ENCODE results near the gene PROZ. TPM values are rescaled to one million over a fixed set of nuclear protein-coding genes. Genes with fewer than 3 reads are reported as not detected.

PROZ gene
- total and polyA plus RNA-seq, 9 of the 15 experiments (the other 6 are each of a cell fraction or from before 2014, with no cell fraction given): not detected

DNA sequence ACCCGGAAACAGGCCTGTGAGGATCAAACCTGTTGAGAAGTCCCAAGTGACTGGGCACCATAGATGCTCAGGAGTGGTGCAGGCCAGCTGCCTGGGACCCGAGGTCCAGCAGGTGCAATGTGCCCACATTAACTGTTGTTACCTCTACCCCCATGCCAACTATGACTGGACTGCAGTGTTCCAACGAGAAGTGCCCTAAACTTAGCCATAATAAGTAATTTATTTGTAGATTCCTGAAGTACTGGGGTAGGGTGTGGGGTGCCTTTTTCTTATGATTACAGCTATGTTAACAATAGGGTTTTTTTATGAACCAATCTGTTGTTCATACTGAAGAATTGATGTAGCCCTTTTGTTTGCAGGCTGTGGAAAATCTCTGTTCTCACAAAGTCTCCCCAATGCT, 60.1 kb downstream of the PROZ start:
- no peaks in the 10 kb centered on the region for H3K9me3 ChIP-seq (replicated peaks; ENCODE audit: control insufficient read depth, insufficient read depth, low read depth, low read length)
- H3K27ac ChIP-seq (ENCODE audit: extremely low read depth, low read depth, low read length): peak overlapping the region; percentile 85; the same call in 1 of the 3 replicates
- ATAC-seq (no peak), DNase-seq (ENCODE audit: extremely low read depth in 1 of 4, low spot score in 3 of 4) (no peak), FAIRE-seq (no peak)
- no peaks in the 10 kb centered on the region for H3K27me3 ChIP-seq (ENCODE audit: control insufficient read depth in 2 of 2, insufficient read depth in 2 of 2, low read length in 2 of 2)
- H3K36me3 ChIP-seq (ENCODE audit: control insufficient read depth, insufficient read depth, low read length): peaks cover 66% of the 10 kb centered on the region
- H2AFZ ChIP-seq (ENCODE audit: low read depth, low read length): no peak overlapping the region
- in situ Hi-C loops (cut with MboI): no loop called here
- ChIA-PET CTCF (ENCODE audit: low intra/inter-chr PET ratio) (no interaction called here), POLR2A (interaction anchor here (0.5 to 2.1 kb wide), 3 partner anchors 9 to 253 kb away, joined by 3 to 11 read pairs (median 3); partner anchors contain the start of gene CUL4A)
- 96% methylated on average over 3 of the region's 3 CpGs for WGBS (ENCODE audit: insufficient coverage, low coverage, missing lambda C conversion rate)
- peaks cover 11% of the 10 kb centered on the region for H3K9me1 ChIP-seq (ENCODE audit: control insufficient read depth, insufficient read depth, low read length)
- H4K20me1 ChIP-seq (replicated peaks; ENCODE audit: control insufficient read depth, insufficient read depth, low read length): peaks cover 14% of the 10 kb centered on the region
- peak overlapping the region in 1 of 2 experiments; percentile 48; a peak in 1 of 4 replicates for H3K9ac ChIP-seq (ENCODE audit: insufficient read depth in 1 of 2, low read depth in 2 of 2, low read length in 2 of 2)
- H3K79me2 ChIP-seq (ENCODE audit: control insufficient read depth, insufficient read depth, low read length): peaks cover 100% of the 10 kb centered on the region
- BruUV-seq (replicated peaks): no TSS peak
- intact Hi-C loops (cut with micrococcal nuclease): no loop called here
- no peak overlapping the region for H3K4me3 ChIP-seq
- no peak overlapping the region for H3K4me2 ChIP-seq (ENCODE audit: insufficient read depth, low read length)
- H3K4me1 ChIP-seq (replicated peaks in 1 of 2; ENCODE audit: control insufficient read depth in 2 of 2, insufficient read depth in 2 of 2, low read length in 2 of 2): peaks cover 48 to 62% of the 10 kb centered on the region in 2 experiments
- TF ChIP-seq ETV6 (IDR thresholded peaks at IDR 0.05; ENCODE audit: borderline replicate concordance in 1 of 2, low read depth in 2 of 2, low read length in 1 of 2): no peak
- no peak for TF ChIP-seq ETV6 (CRISPR knock-in tag; IDR thresholded peaks at IDR 0.05; ENCODE audit: borderline replicate concordance)
- no peak for TF ChIP-seq TEAD2 (tag; IDR thresholded peaks at IDR 0.05)
- TF ChIP-seq EP400 (IDR thresholded peaks at IDR 0.05): no peak
- no peak for TF ChIP-seq MAZ (CRISPR knock-in tag; conservative IDR thresholded peaks at IDR 0.05 in 1 of 2, IDR thresholded peaks at IDR 0.05 in 1 of 2)
- TF ChIP-seq, protein P1, sequence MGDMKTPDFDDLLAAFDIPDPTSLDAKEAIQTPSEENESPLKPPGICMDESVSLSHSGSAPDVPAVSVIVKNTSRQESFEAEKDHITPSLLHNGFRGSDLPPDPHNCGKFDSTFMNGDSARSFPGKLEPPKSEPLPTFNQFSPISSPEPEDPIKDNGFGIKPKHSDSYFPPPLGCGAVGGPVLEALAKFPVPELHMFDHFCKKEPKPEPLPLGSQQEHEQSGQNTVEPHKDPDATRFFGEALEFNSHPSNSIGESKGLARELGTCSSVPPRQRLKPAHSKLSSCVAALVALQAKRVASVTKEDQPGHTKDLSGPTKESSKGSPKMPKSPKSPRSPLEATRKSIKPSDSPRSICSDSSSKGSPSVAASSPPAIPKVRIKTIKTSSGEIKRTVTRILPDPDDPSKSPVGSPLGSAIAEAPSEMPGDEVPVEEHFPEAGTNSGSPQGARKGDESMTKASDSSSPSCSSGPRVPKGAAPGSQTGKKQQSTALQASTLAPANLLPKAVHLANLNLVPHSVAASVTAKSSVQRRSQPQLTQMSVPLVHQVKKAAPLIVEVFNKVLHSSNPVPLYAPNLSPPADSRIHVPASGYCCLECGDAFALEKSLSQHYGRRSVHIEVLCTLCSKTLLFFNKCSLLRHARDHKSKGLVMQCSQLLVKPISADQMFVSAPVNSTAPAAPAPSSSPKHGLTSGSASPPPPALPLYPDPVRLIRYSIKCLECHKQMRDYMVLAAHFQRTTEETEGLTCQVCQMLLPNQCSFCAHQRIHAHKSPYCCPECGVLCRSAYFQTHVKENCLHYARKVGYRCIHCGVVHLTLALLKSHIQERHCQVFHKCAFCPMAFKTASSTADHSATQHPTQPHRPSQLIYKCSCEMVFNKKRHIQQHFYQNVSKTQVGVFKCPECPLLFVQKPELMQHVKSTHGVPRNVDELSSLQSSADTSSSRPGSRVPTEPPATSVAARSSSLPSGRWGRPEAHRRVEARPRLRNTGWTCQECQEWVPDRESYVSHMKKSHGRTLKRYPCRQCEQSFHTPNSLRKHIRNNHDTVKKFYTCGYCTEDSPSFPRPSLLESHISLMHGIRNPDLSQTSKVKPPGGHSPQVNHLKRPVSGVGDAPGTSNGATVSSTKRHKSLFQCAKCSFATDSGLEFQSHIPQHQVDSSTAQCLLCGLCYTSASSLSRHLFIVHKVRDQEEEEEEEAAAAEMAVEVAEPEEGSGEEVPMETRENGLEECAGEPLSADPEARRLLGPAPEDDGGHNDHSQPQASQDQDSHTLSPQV (IDR thresholded peaks at IDR 0.05): no peak
- TF ChIP-seq EWSR1 (IDR thresholded peaks at IDR 0.05; ENCODE audit: borderline replicate concordance, low read depth, partially characterized antibody): no peak
- TF ChIP-seq, protein P2, sequence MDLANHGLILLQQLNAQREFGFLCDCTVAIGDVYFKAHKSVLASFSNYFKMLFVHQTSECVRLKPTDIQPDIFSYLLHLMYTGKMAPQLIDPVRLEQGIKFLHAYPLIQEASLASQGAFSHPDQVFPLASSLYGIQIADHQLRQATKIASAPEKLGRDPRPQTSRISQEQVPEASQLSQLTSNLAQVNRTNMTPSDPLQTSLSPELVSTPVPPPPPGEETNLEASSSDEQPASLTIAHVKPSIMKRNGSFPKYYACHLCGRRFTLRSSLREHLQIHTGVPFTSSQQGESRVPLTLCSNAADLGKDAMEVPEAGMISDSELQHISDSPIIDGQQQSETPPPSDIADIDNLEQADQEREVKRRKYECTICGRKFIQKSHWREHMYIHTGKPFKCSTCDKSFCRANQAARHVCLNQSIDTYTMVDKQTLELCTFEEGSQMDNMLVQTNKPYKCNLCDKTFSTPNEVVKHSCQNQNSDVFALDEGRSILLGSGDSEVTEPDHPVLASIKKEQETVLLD (IDR thresholded peaks at IDR 0.05): no peak
- TF ChIP-seq FOS (IDR thresholded peaks at IDR 0.05; ENCODE audit: extremely low read depth, insufficient read length): no peak
- TF ChIP-seq CSDE1 (IDR thresholded peaks at IDR 0.05): no peak

Measured in K562 (cell line).